GM10847 (cell line): ENCODE results near the gene CRK.

Experiments
- POLR2A ChIP-seq: IDR thresholded peaks from 2 replicates; pipeline ENCODE4 v1.6.1; 2011; ENCODE audit not compliant: insufficient read length; ENCODE audit errors: extremely low read depth

CRK gene

GRCh38 chr17:1461198-1461944, 5.3 kb upstream of the CRK start:
- TF ChIP-seq POLR2A: no peak

- TF ChIP-seq POLR2A: no peak
Observed at GRCh38 chr17:1460233-1460632, 4.2 kb upstream of the CRK start.

GRCh38 chr17:1455291-1455796, 688 bp downstream of the CRK start:
- no peak for TF ChIP-seq POLR2A

GRCh38 chr17:1454541-1454940, 1.5 kb downstream of the CRK start:
- no peak for TF ChIP-seq POLR2A

- TF ChIP-seq POLR2A: no peak
Observed at GRCh38 chr17:1452836-1453235, 3.2 kb downstream of the CRK start.

- no peak for TF ChIP-seq POLR2A
Observed at GRCh38 chr17:1449412-1449967, 6.5 kb downstream of the CRK start.

- TF ChIP-seq POLR2A: no peak
Observed at GRCh38 chr17:1447052-1447451, 9.0 kb downstream of the CRK start.

GRCh38 chr17:1446201-1446600, 9.8 kb downstream of the CRK start:
- TF ChIP-seq POLR2A: no peak

- TF ChIP-seq POLR2A: no peak
Observed at GRCh38 chr17:1442187-1442586, 13.8 kb downstream of the CRK start.

- no peak for TF ChIP-seq POLR2A
Observed at GRCh38 chr17:1440921-1441320, 15.1 kb downstream of the CRK start.

GRCh38 chr17:1438593-1439083, 17.4 kb downstream of the CRK start:
- no peak for TF ChIP-seq POLR2A

GRCh38 chr17:1435326-1435725, 20.7 kb downstream of the CRK start:
- TF ChIP-seq POLR2A: no peak

GRCh38 chr17:1434150-1434549, 21.9 kb downstream of the CRK start:
- TF ChIP-seq POLR2A: no peak

GRCh38 chr17:1431631-1432104, 24.4 kb downstream of the CRK start:
- no peak for TF ChIP-seq POLR2A

GRCh38 chr17:1423456-1424135, 32.4 kb downstream of the CRK start:
- TF ChIP-seq POLR2A: no peak

GRCh38 chr17:1422885-1423284, 33.1 kb downstream of the CRK start:
- TF ChIP-seq POLR2A: no peak
